Bronchial epithelial cell (primary cell): ENCODE results near the gene IFT80. TPM values are rescaled to one million over a fixed set of nuclear protein-coding genes. Genes with fewer than 3 reads are reported as not detected.
"Not testable (repeated sequence)": the region's sequence is repeated elsewhere in the genome, so short reads cannot be mapped to it uniquely, and the experiment has no call there.

Experiments used
- DNase-seq: peaks from one replicate; pipeline ENCODE4 v3.0.0-alpha.2; 2010; ENCODE audit warnings: low read depth
- FAIRE-seq: peaks from 2 replicates; lab custom pipeline; 2011; peaks lifted over from hg19 to GRCh38; lab: Jason Lieb, UNC
- H3K27me3 ChIP-seq: 2 replicates; pipeline ENCODE4 v1.5.1; 2011; ENCODE audit warnings: low read length; ENCODE audit not compliant: control insufficient read depth, insufficient read depth
- H3K36me3 ChIP-seq: 2 replicates; pipeline ENCODE4 v1.5.1; 2011; ENCODE audit warnings: low read length; ENCODE audit not compliant: control insufficient read depth, insufficient read depth
- H3K4me3 ChIP-seq: 2 replicates; pipeline ENCODE4 v1.5.1; 2011; ENCODE audit warnings: mild to moderate bottlenecking, low read depth, low read length, control low read depth
- CTCF ChIP-seq: IDR thresholded peaks from 2 replicates; pipeline ENCODE4 v1.5.1; 2011; ENCODE audit warnings: mild to moderate bottlenecking, moderate library complexity, low read length, control low read depth, inconsistent platforms; ENCODE audit not compliant: insufficient read depth, severe bottlenecking
- total RNA-seq: library from RNA; depleted of rRNA; stranded (reverse); fragments of >200 nt; gene quantifications from 2 replicates; pipeline ENCODE4 v1.2.1, GENCODE V29; 2014

IFT80 gene
- total RNA-seq, 1 donor from 2014 or later: 16.8 TPM

DNA sequence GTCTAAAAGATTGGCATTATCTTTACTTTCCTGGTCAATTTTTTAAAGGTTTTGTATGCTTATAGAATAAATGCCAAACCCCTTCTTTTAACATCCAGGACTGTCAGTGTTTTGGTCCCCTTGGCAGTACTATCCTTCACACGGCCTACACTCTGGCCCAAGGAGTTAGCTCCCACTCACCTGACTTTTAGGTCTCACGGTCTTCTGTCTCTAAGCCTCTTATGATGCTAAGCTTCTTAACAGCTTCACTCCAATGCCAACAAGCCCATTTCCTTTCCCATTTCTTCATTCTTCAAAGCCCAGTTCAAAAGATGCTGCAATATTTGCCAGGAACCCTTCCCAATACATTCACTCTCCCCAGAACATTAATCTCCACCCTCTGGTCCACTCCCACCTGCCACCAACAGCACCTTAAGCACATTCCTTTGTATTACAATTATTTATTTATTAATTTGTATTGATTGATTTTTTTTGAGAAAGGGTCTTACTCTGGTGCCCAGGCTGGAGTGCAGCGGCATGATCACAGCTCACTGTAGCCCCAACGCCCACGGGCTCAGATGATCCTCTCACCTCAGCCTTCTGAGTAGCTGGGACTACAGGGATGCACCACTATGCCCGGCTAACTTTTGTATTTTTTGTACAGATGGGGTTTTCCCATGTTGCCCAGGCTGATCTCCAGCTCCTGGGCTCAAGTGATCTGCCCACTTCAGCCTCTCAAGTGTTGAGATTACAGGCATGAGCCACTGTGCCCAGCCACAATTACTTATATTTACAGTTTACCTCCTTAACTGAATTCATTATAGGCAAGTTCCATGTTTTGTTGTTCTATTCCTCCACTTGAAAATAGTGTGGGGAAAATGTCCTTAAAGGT, 27.8 kb downstream of the IFT80 start:
- no peak for DNase-seq
- TF ChIP-seq CTCF: no peak
- H3K4me3 ChIP-seq: no peak overlapping the region
- FAIRE-seq: no peak
- H3K36me3 ChIP-seq: peaks cover 2% of the 10 kb centered on the region
- H3K27me3 ChIP-seq: no peaks in the 10 kb centered on the region

DNA sequence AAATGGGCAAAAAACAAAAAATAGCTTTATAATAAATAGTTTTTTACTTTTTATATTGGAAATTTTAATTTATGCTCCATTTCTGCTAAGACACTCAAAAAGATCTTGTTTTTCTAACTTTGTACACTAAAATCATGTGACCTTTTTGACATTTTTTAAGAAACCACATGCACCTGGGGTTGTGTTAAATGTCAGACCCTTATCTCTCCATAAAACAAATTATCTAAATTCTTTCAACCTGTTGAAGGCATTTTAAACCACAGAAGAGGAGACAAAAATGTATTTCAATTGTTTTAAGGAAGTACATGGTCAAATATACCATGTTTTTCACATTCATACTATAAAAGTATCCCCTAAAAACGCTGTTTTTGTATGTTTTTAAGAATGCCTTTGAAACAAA, 29.2 kb downstream of the IFT80 start:
- Histone ChIP-seq H3K4me3 (no peak overlapping the region), H3K36me3 (peaks cover 2% of the 10 kb centered on the region), H3K27me3 (no peaks in the 10 kb centered on the region)
- FAIRE-seq: no peak
- no peak for DNase-seq
- TF ChIP-seq CTCF: no peak

- FAIRE-seq (no peak), DNase-seq (no peak)
- no peak overlapping the region for H3K4me3 ChIP-seq
- H3K27me3 ChIP-seq: no peaks in the 10 kb centered on the region
- H3K36me3 ChIP-seq: peaks cover 1% of the 10 kb centered on the region
- no peak for TF ChIP-seq CTCF
These were observed 30.2 kb downstream of the IFT80 start for GRCh38 chr3:160368804-160369203.

DNA sequence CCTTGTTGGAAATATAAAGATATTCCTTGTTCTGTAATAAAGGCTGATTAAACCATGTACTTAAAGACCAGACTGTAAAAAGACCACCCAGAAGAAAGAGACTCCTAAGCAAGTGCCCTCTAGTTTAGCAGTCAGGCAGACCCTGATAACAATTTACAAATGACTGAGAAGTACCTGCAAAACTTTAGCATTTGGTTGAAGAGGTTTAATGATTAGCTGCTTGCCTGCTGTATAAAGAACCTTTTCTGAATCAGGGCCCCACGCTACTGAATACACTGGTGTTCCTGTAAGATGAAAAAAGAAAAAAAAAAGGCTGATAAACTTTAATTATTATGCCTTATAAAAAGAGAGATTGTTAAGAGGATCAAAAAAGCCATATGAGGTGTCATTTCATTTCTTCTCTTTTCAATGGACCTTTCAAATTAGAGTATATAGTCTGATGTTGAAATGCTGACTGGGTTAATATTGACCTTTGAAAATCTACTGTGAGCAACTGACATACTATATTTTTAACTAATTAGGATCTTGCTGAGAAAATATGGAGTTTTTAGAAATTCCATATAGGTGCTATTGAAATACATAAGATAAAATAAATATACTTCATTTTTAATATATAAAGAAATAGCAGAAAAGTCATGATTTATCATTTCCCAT, 33.0 kb downstream of the IFT80 start:
- Histone ChIP-seq H3K27me3 (no peaks in the 10 kb centered on the region), H3K4me3 (no peak overlapping the region), H3K36me3 (no peaks in the 10 kb centered on the region)
- no peak for TF ChIP-seq CTCF
- no peak for DNase-seq
- no peak for FAIRE-seq

- DNase-seq, FAIRE-seq, H3K4me3 ChIP-seq, H3K36me3 ChIP-seq, H3K27me3 ChIP-seq: not testable (repeated sequence)
These were observed 36.1 kb downstream of the IFT80 start for GRCh38 chr3:160362896-160363295.

DNA sequence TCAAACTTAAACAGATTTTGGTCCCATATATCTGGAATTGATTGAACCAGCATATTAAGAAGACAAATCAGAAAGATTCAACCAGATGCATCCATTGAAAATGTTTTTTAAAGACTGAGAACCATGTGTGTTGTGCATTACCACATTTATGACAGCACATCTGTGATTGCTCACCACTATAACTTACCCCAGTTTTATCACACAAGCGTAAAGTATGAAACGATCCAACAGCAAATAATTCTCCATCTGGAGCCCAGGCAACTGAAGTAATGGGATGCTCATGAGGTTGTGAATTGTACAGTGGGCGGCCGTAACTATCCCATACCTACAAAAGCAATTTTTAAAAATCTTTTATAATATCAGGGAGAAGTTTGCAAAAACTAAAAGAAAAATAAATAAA, 43.2 kb downstream of the IFT80 start:
- no peak for TF ChIP-seq CTCF
- DNase-seq: no peak
- H3K4me3 ChIP-seq: no peak overlapping the region
- no peaks in the 10 kb centered on the region for H3K27me3 ChIP-seq
- no peak for FAIRE-seq
- H3K36me3 ChIP-seq: no peaks in the 10 kb centered on the region
